Measurements from ENCODE around the gene SART1.
A peak's percentile ranks its signal among the peaks of the same experiment; 100 is the strongest.
"Not testable (repeated sequence)": the region's sequence is repeated elsewhere in the genome, so short reads cannot be mapped to it uniquely, and the experiment has no call there.

The SART1 gene

DNA sequence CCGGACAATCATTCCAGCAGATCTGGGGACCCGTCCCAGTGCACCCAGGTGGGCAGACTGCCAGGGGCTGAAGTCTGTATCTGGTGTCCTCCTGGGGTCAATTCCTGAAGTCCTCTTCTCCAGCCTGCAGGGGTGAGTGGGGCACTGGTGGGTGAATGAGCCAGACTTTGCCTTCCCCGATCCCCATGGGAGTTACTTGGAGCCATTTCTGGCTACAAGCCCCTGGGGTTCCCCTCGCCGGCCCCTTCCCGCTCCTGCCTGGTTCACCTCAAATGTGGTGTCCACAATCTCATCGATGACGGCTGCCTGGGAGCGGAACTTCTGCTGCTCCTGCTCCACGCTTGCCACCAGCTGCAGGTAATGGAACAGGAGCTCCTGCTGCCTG, 55.3 kb downstream of the SART1 start:
- DNase-seq: no peak

DNA sequence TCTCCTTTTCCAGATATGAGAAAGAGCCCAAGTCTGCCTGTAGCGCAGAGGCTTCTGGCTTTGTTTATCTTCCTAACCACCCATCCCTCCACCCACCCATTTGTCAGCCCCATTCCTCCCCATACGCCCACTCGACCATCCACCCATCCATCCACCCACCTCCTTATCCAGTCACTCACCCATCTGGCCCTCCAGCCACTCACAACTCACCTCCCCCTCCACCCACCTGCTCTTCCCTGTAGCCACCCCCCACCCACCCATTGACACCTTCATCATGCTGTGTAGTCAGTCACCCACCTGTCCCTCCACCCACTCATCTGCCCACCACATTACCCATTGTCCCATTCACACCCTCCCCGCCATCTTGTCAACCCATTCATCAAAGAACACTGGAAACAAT, 55.8 kb downstream of the SART1 start:
- DNase-seq: no peak

DNA sequence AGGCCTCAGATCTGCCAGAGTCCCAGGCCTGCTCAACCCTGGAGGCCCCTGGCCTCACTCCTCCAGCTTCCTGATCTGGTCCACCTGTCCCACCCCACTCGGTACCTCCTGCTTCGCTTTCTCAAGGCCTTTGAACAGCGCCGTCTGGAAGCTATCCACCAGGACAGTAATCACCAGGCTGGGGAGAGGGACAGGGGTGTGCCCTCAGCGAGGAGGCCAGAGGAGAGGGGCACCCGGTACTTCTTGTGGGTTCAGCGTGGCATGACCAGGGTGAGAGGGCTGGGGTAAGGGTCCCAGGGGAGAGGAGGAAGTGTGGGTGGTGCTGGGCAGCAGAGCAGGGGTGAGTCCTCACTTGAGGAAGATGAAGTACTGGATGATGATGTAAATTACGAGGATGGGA, 58.7 kb downstream of the SART1 start:
- peak in 1 of 2 donors; percentile 23 for DNase-seq

DNA sequence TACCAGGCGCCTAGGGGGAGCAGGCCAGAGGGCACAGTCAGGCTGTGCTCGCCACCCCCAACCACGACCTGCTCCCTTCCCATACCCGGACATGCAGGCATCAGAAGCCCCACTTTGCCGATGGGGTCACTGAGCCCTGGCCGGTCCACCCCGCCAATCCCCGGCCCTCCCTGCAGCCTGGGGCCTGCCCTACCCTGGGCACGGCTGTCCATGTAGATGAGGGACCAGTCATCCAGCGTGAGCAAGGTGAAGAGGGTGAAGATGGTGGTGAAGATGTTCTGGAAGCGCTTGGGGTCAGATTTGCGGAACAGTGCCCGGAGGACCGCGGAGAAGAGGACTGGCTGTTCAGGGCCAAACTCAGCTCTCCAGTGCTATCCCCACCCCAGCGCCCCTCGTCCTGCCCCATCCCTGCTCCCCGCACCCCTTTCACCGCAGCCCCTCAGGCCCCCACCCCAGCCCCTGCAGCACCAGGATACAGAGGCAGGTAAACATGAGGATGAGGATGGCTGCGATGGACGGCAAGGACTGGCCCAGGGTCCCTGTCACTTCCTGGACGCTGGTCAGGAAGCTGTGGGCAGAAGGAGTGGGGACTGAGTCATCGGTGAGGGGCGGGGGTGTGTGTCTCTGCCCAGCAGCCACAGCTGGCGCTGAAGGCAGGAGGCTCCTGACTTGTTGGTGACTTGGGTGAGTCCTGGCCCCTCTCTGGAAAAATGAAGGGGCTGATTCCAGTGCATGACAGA, 59.3 kb downstream of the SART1 start:
- DNase-seq: peak; percentile 76 to 89

DNA sequence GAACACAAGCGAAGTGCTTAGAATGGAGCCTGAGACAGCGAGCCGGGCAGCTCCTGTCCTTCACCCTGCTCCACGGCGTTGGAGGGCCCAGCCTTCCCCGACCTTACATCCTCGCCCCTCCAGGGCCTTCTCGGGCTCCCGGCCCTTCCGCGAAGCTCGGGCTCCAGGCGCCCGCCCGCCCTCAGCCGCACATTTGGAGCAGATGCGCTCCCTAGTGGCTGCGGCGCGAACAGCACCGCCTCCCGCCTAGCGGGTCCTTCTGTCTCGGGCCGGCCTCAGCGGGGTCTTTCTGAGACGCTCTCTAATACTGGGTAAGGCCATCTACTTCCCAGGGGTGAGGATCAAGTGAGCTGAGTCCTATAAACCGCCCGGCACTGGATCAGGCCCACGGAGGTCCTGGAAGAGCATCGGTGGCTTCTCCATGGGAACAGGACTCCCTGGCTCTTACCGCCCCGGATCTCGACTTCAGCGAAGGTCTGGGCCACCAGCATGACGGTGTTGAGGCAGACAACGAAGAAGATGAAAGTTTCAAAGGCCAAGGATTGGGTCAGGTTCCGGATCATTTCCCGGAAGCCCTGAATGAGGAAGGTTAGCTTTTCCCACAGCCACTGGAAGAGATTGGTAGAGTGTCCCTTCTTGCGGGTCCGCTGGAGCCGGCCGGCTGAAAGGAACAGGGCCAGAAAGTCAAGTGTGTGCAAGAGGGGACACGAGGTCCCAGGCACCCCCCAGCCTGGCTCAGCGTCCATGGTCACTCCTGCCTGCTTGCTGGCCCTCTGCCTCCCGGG, 61.1 kb downstream of the SART1 start:
- peak; percentile 71 to 76 for DNase-seq

DNA sequence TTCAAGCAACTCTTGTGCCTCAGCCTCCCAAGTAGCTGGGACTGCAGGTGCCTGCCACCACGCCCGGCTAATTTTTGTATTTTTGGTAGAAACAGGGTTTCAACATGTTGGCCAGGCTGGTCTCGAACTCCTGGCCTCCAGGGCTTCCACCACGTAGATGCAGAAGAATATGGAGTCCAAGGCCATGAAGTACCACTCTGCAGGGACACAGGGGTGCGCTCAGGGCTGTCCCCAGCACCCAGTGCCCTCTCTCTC, 61.6 kb downstream of the SART1 start:
- DNase-seq: not testable (repeated sequence)

DNA sequence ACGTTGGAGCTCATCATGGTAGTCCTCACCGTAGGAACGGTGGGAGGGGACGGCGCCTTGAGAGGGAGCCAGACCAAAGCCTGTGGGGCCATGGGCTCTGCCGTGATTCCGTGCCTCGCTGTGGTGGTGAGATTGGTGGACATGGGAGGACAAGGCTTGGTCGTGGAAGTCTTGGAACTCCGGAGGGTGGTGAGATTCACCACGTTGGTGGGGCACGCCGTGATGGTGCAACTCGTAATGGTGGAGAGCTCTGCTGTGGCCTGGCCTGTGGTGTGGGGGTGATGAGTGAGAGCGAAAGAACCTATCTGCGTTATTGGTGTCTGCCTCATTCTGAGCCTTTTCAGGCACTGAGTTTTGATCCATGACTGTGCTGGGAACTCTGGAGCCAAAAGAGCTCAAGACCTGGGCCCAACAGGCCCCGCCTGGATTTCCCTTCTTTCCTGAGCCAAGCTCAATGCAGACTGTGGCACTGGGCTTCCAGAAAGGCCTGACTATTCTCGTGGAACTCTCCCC, 64.5 kb downstream of the SART1 start, which contains the start of gene CATSPER1:
CATSPER1 (minus strand) TSS at position 463 of the 513 bp plus-strand sequence; CDS start at position 363, 100 bp downstream.
- no peak for DNase-seq

All from inflammatory macrophage (primary cell).